GM12892 (cell line): ENCODE results near the gene ZNF48.
A peak's percentile ranks its signal among the peaks of the same experiment; 100 is the strongest.

ENCODE experiments used
- POLR2A ChIP-seq: IDR thresholded peaks from 2 replicates; pipeline ENCODE4 v1.6.1; 2011; ENCODE audit warnings: low read depth, low read length, control low read depth
- POLR2AphosphoS5 ChIP-seq: IDR thresholded peaks from 2 replicates; pipeline ENCODE4 v1.6.1; 2011; ENCODE audit warnings: low read depth, low read length, control low read depth
- TAF1 ChIP-seq: IDR thresholded peaks from 2 replicates; pipeline ENCODE4 v1.6.1; 2011; ENCODE audit warnings: low read depth, mild to moderate bottlenecking, control low read depth, low read length, borderline replicate concordance

DNA sequence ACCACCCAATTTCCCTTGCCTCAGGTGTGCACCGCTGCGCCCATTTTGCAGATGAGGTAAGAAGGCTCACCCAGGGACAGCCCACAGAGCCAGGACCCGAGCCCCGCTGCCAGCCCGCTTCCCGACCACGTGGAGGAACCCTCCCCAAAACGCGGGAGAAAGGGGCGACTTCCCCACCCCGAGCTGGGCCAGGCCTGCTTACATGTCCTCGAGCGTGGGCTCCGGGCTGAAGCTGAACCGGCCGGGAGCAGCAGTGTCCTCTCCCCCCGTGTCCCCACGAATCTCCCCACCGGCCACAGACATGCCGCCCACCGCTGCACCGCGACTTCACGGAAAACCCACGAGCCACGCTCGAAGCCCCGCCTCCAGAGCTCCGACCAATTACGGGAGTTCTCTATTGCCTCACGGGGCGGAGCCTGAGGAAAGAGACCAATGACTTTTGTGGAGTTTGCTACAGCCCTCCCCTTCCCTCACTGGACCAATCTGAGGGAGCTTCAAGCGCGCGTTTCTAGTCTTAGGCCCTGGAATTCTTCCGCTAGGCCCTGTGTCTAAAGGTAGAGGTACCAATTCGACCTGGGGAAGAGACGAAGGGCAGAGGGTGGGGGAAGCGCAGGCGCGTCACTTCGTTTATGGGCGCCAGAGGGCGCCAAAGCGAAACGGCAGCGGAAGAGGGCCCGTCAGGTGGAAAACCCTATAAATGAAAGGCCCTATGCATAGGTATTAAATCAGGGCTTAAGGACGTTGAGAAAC lies 34.6 kb downstream of the ZNF48 start, which contains the start of gene DCTPP1:
- TF ChIP-seq POLR2A (peak; percentile 62; the same call in 1 of the 2 replicates), POLR2AphosphoS5 (peak; percentile 59; the same call in 1 of the 2 replicates), TAF1 (peak; percentile 57; the same call in 1 of the 2 replicates)
